Fibroblast of lung (primary cell): ENCODE results near the gene DGLUCY. TPM values are rescaled to one million over a fixed set of nuclear protein-coding genes. Genes with fewer than 3 reads are reported as not detected.

Source experiments
- DNase-seq, 2 donors: peaks; one replicate each; pipeline versions ENCODE4 v3.0.0 to v3.0.0-alpha.2; 2010; ENCODE audit warnings: low read depth in 2 of 2
- H2AFZ ChIP-seq: 2 replicates; pipeline ENCODE4 v1.5.1; 2012; ENCODE audit warnings: low read length, control low read depth, inconsistent platforms
- H3K27ac ChIP-seq: 2 replicates; pipeline ENCODE4 v1.5.1; 2011; ENCODE audit warnings: low read length, control low read depth; ENCODE audit not compliant: insufficient read depth
- H3K27me3 ChIP-seq: 2 replicates; pipeline ENCODE4 v1.5.1; 2011; ENCODE audit warnings: mild to moderate bottlenecking, low read length; ENCODE audit not compliant: control insufficient read depth, insufficient read depth
- H3K36me3 ChIP-seq: 2 replicates; pipeline ENCODE4 v1.5.1; 2011; ENCODE audit warnings: low read length; ENCODE audit not compliant: control insufficient read depth, insufficient read depth
- H3K4me1 ChIP-seq: 2 replicates; pipeline ENCODE4 v1.5.1; 2011; ENCODE audit warnings: low read length; ENCODE audit not compliant: control insufficient read depth, insufficient read depth; ENCODE audit errors: extremely low read depth
- H3K4me2 ChIP-seq: 2 replicates; pipeline ENCODE4 v1.5.1; 2011; ENCODE audit warnings: low read length, control low read depth; ENCODE audit not compliant: insufficient read depth; ENCODE audit errors: extremely low read depth
- H3K4me3 ChIP-seq, 4 experiments: fragments of 200-600 bp in 1 of 4; sonication (generic) in 1 of 4; replicated peaks in 1 of 4; 2 replicates each; pipeline ENCODE4 v1.5.1; 2011 to 2016; ENCODE audit warnings: low read length in 4 of 4, low read depth in 3 of 4, mild to moderate bottlenecking in 3 of 4, control low read depth in 2 of 4, inconsistent platforms in 1 of 4, mixed read lengths in 1 of 4; ENCODE audit not compliant: insufficient read depth in 1 of 4; ENCODE audit errors: control extremely low read depth in 1 of 4
- H3K79me2 ChIP-seq: 2 replicates; pipeline ENCODE4 v1.5.1; 2012; ENCODE audit warnings: mild to moderate bottlenecking, low read length, inconsistent platforms; ENCODE audit not compliant: control insufficient read depth, insufficient read depth
- H3K9ac ChIP-seq: 2 replicates; pipeline ENCODE4 v1.5.1; 2011; ENCODE audit warnings: mild to moderate bottlenecking, low read length, control low read depth; ENCODE audit not compliant: insufficient read depth
- H3K9me3 ChIP-seq: 2 replicates; pipeline ENCODE4 v1.5.1; 2012; ENCODE audit warnings: low read depth, low read length; ENCODE audit not compliant: control insufficient read depth, insufficient read depth
- H4K20me1 ChIP-seq: 2 replicates; pipeline ENCODE4 v1.5.1; 2011; ENCODE audit warnings: low read length; ENCODE audit not compliant: control insufficient read depth, insufficient read depth; ENCODE audit errors: extremely low read depth
- EZH2 ChIP-seq: IDR thresholded peaks from 2 replicates; pipeline ENCODE4 v1.5.1; 2012; ENCODE audit warnings: low read length, control low read depth, mild to moderate bottlenecking; ENCODE audit errors: missing control alignments
- polyA plus RNA-seq, 2 donors: library from polyadenylated mRNA; depleted of rRNA in 1 of 2; stranded (reverse) in 1 of 2; unstranded in 1 of 2; fragments of >200 nt; gene quantifications; 2 replicates each; pipeline ENCODE4 v1.2.1, GENCODE V29; 2011 to 2012; ENCODE audit warnings: missing spikeins in 1 of 2
- total RNA-seq: library from RNA; depleted of rRNA; stranded (reverse); fragments of >200 nt; gene quantifications from 2 replicates; pipeline ENCODE4 v1.2.1, GENCODE V29; 2014
- TF ChIP-seq, protein P1 (sequence below), 2 donors: IDR thresholded peaks in 1 of 2; conservative IDR thresholded peaks in 1 of 2; 1 replicate in 1 of 2; 2 replicates in 1 of 2; pipeline ENCODE4 v1.5.1; 2011 to 2012; ENCODE audit warnings: low read length in 2 of 2, control low read depth in 1 of 2, inconsistent platforms in 1 of 2, low read depth in 1 of 2, mild to moderate bottlenecking in 1 of 2

The DGLUCY gene
- total and polyA plus RNA-seq, 2 donors (not counting 1 experiment from before 2014, with no cell fraction given), result 26.7 to 62.1 TPM

- H3K79me2 ChIP-seq, result no peaks in the 10 kb centered on the region
- H3K27ac ChIP-seq, result no peak overlapping the region
- H3K4me1 ChIP-seq, result no peaks in the 10 kb centered on the region
- no peak for DNase-seq
- H3K36me3 ChIP-seq, result no peaks in the 10 kb centered on the region
- no peaks in the 10 kb centered on the region for H3K9me3 ChIP-seq
- H3K4me2 ChIP-seq, result no peak overlapping the region
- H3K27me3 ChIP-seq, result no peaks in the 10 kb centered on the region
- no peak overlapping the region for H2AFZ ChIP-seq
- H3K9ac ChIP-seq, result no peak overlapping the region
- H4K20me1 ChIP-seq, result no peaks in the 10 kb centered on the region
- TF ChIP-seq EZH2, result no peak
- TF ChIP-seq, protein P1, sequence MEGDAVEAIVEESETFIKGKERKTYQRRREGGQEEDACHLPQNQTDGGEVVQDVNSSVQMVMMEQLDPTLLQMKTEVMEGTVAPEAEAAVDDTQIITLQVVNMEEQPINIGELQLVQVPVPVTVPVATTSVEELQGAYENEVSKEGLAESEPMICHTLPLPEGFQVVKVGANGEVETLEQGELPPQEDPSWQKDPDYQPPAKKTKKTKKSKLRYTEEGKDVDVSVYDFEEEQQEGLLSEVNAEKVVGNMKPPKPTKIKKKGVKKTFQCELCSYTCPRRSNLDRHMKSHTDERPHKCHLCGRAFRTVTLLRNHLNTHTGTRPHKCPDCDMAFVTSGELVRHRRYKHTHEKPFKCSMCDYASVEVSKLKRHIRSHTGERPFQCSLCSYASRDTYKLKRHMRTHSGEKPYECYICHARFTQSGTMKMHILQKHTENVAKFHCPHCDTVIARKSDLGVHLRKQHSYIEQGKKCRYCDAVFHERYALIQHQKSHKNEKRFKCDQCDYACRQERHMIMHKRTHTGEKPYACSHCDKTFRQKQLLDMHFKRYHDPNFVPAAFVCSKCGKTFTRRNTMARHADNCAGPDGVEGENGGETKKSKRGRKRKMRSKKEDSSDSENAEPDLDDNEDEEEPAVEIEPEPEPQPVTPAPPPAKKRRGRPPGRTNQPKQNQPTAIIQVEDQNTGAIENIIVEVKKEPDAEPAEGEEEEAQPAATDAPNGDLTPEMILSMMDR (conservative IDR thresholded peaks at IDR 0.05 in 1 of 2, IDR thresholded peaks at IDR 0.05 in 1 of 2; ENCODE audit: low read depth in 1 of 2, low read length in 2 of 2), result no peak
- no peak overlapping the region for H3K4me3 ChIP-seq
Measured at GRCh38 chr14:91108941-91109611, 4.8 kb upstream of the DGLUCY start.

DNA sequence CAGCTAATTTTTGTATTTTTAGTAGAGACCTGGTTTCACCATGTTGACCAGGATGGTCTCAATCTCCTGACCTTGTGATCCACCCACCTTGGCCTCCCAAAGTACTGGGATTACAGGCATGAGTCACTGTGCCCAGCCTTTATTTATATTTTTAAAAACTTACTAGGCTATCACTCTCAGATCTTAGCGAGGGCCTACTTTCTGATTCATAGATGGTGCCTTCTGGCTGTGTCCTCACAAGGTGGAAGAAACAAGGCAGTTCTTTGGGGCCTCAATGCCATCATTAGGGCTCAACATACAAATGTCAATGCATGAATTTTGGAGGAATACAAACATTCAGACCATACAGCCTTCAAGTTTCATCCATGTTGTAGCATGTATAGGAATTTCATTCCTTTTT lies 2.4 kb upstream of the DGLUCY start:
- no peaks in the 10 kb centered on the region for H3K27me3 ChIP-seq
- H3K4me2 ChIP-seq, result no peak overlapping the region
- DNase-seq, result no peak
- no peaks in the 10 kb centered on the region for H3K36me3 ChIP-seq
- no peak overlapping the region for H3K4me3 ChIP-seq
- no peaks in the 10 kb centered on the region for H4K20me1 ChIP-seq
- no peaks in the 10 kb centered on the region for H3K9me3 ChIP-seq
- no peak overlapping the region for H3K9ac ChIP-seq
- H3K27ac ChIP-seq, result no peak overlapping the region
- H3K4me1 ChIP-seq, result peaks cover 4% of the 10 kb centered on the region
- peaks cover 2% of the 10 kb centered on the region for H3K79me2 ChIP-seq
- no peak for TF ChIP-seq EZH2
- TF ChIP-seq, protein P1 (conservative IDR thresholded peaks at IDR 0.05 in 1 of 2, IDR thresholded peaks at IDR 0.05 in 1 of 2; ENCODE audit: low read depth in 1 of 2, low read length in 2 of 2), result no peak
- no peak overlapping the region for H2AFZ ChIP-seq

DNA sequence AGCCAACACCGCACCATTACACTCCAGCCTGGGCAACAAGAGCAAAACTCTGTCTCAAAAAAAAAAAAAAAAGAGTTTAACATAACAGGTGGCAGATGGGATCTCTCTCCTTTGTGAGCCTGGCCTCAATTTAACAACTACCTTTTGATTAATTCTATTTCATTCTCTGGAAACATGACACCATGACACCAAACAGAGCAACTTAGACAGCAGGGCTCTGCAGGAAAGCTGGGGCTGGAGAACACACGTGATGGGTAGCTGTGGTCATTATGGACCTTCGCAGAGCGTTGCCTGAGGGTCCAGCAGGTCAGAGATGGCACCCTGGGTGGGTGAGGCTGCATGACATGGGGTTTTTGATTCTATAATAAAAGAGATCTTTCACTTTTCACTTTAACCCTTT lies 1.7 kb upstream of the DGLUCY start:
- Histone ChIP-seq H3K4me2 (no peak overlapping the region), H3K27me3 (no peaks in the 10 kb centered on the region), H3K79me2 (peaks cover 4% of the 10 kb centered on the region), H3K4me1 (peaks cover 4% of the 10 kb centered on the region), H3K9me3 (no peaks in the 10 kb centered on the region), H3K9ac (no peak overlapping the region), H3K4me3 (no peak overlapping the region), H3K27ac (no peak overlapping the region), H3K36me3 (no peaks in the 10 kb centered on the region), H4K20me1 (no peaks in the 10 kb centered on the region), H2AFZ (no peak overlapping the region)
- TF ChIP-seq, protein P1 (conservative IDR thresholded peaks at IDR 0.05 in 1 of 2, IDR thresholded peaks at IDR 0.05 in 1 of 2; ENCODE audit: low read depth in 1 of 2, low read length in 2 of 2), result no peak
- TF ChIP-seq EZH2, result no peak
- DNase-seq, result no peak
